Muscle layer of duodenum (tissue), 2 donors: Measurements from ENCODE around the gene TTC1.

Experiments
- H3K27ac ChIP-seq: one replicate; pipeline ENCODE4 v1.7.0; 2013; ENCODE audit warnings: mild to moderate bottlenecking, low read length
- H3K27me3 ChIP-seq: one replicate; pipeline ENCODE4 v1.7.0; 2013; ENCODE audit warnings: low read depth, mild to moderate bottlenecking, control low read depth, low read length
- H3K36me3 ChIP-seq, 2 donors: one replicate each; pipeline ENCODE4 v1.7.0; 2013; ENCODE audit warnings: low read length in 2 of 2, control low read depth in 1 of 2, mild to moderate bottlenecking in 1 of 2; ENCODE audit not compliant: insufficient read depth in 2 of 2, control insufficient read depth in 1 of 2
- H3K4me1 ChIP-seq, 2 donors: one replicate each; pipeline ENCODE4 v1.7.0; 2013; ENCODE audit warnings: low read length in 2 of 2, mild to moderate bottlenecking in 2 of 2, control low read depth in 1 of 2, moderate library complexity in 1 of 2; ENCODE audit not compliant: insufficient read depth in 2 of 2, control insufficient read depth in 1 of 2
- H3K4me3 ChIP-seq, 2 donors: one replicate each; pipeline ENCODE4 v1.7.0; 2013; ENCODE audit warnings: low read length in 2 of 2, low read depth in 1 of 2, mild to moderate bottlenecking in 1 of 2
- H3K9me3 ChIP-seq, 2 donors: one replicate each; pipeline ENCODE4 v1.7.0; 2013; ENCODE audit warnings: low read length in 2 of 2, control low read depth in 1 of 2, mild to moderate bottlenecking in 1 of 2; ENCODE audit not compliant: control insufficient read depth in 1 of 2
- donor health status: healthy.

Gene TTC1

DNA sequence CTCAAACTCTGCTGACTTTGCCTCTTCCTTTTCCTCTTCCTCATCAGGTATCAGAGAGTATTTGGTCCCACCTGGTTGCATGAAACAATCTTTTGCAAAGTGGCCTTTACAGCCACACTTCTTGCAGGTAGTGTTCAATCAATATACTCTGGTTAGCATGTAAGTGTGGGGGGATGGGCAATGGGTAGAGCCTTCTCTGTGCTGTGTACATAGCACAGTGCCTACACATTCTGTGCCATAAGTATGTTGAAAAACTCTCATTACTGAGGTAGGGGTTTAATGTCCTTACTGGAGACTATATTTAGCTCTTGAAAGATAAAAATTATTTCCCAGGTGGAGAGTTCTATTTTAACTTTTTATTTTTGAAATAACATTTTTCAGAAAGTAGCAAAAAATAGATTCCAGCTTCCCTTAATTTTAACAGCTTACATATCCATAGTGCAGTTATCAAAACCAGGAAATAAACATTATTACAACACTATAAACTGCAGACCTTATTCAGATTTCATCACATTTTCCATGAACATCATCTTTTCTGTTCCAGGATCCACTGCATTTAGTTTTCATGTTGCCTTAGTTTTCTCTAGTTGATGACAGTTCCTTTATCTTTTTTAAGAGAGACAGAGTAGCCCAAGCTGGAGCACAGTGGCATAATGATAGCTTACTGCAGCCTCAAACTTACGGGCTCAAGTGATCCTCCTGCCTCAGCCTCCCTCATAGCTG, 15.1 kb downstream of the TTC1 start:
- H3K4me1 ChIP-seq = peaks cover 4 to 15% of the 10 kb centered on the region in 2 donors
- H3K9me3 ChIP-seq = no peaks in the 10 kb centered on the region
- H3K36me3 ChIP-seq = peaks cover 0 to 9% of the 10 kb centered on the region in 2 donors
- H3K27me3 ChIP-seq = no peaks in the 10 kb centered on the region
- no peak overlapping the region for H3K4me3 ChIP-seq
- H3K27ac ChIP-seq = peak overlapping the region; percentile 63

- Histone ChIP-seq H3K36me3 (peaks cover 4 to 6% of the 10 kb centered on the region in 2 donors), H3K4me3 (no peak overlapping the region), H3K27me3 (no peaks in the 10 kb centered on the region), H3K4me1 (peaks cover 0 to 16% of the 10 kb centered on the region in 2 donors), H3K27ac (no peak overlapping the region), H3K9me3 (no peaks in the 10 kb centered on the region)
Measured at GRCh38 chr5:160029004-160029403, 20.1 kb downstream of the TTC1 start.

GRCh38 chr5:160029540-160030139, 20.7 kb downstream of the TTC1 start:
- no peak overlapping the region for H3K27ac ChIP-seq
- H3K9me3 ChIP-seq = no peaks in the 10 kb centered on the region
- peaks cover 4 to 6% of the 10 kb centered on the region in 2 donors for H3K36me3 ChIP-seq

DNA sequence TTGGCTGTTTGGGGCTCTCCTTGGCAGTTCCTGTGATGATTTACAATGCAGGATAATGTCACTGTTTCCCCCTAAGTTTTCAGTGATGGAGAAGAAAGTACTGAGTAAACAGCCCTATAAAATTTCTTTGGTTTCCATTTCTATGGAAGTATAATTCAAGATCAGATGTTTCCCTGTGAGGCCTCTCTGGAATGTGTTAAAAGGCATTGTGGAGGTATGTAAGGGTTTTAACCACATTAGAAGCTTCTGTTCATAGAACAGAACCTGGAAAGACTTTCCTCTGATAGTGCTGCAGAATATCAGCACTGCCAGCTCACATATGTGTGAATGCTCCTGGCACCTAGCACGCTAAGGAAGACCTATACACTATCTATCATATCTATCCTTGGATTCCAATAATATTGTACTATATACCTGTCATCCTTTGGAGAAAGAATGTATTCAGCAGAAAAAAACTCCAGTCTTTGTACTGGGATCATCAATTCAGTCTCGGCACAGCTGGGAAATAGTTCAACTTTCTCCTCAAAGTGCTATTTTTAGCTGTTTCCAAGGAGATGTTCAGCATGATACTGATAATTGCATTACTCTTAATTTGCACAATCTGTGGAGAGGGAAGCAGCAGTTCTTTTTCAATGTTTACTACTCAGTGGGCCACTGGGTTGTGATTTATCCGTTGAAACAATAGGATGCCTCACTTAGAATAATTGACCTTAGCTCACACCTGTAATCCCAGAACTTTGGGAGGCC, 21.9 kb downstream of the TTC1 start:
- peaks cover 0 to 15% of the 10 kb centered on the region in 2 donors for H3K4me1 ChIP-seq
- H3K27ac ChIP-seq = no peak overlapping the region
- H3K9me3 ChIP-seq = no peaks in the 10 kb centered on the region
- no peak overlapping the region for H3K4me3 ChIP-seq
- peaks cover 15 to 16% of the 10 kb centered on the region in 2 donors for H3K36me3 ChIP-seq
- H3K27me3 ChIP-seq = no peaks in the 10 kb centered on the region

More at GRCh38 chr5:160029540-160030139, 20.7 kb downstream of the TTC1 start:
- Histone ChIP-seq H3K27me3 (no peaks in the 10 kb centered on the region), H3K4me1 (peaks cover 0 to 15% of the 10 kb centered on the region in 2 donors), H3K4me3 (no peak overlapping the region)

- Histone ChIP-seq H3K4me1 (peaks cover 0 to 15% of the 10 kb centered on the region in 2 donors), H3K27ac (no peak overlapping the region), H3K4me3 (no peak overlapping the region), H3K9me3 (no peaks in the 10 kb centered on the region), H3K27me3 (no peaks in the 10 kb centered on the region), H3K36me3 (peaks cover 33 to 37% of the 10 kb centered on the region in 2 donors)
Measured at GRCh38 chr5:160033546-160034252, 24.8 kb downstream of the TTC1 start.

- Histone ChIP-seq H3K27ac (no peak overlapping the region), H3K27me3 (no peaks in the 10 kb centered on the region), H3K4me3 (no peak overlapping the region), H3K9me3 (no peaks in the 10 kb centered on the region), H3K36me3 (peaks cover 39 to 42% of the 10 kb centered on the region in 2 donors), H3K4me1 (no peaks in the 10 kb centered on the region)
Measured at GRCh38 chr5:160036243-160036642, 27.3 kb downstream of the TTC1 start.

DNA sequence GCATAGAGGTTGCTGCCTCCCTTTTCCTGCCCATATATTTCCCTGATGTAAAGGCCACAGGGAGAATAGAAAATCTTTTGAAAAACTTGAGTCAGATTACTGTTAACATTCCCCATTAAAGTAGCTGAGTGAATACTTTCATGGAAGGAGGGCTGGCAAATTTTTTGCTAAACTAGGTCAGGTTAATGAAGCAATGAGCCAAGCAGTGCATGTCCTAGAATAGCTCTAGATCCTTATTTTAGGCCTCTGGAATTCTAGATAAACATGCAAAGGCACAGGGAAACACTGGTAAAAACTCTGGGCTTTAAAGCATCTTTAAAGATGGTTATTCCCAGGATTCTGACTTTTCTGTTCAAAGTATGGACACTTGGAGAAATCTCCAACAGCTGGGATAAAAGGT, 27.9 kb downstream of the TTC1 start:
- no peak overlapping the region for H3K27ac ChIP-seq

DNA sequence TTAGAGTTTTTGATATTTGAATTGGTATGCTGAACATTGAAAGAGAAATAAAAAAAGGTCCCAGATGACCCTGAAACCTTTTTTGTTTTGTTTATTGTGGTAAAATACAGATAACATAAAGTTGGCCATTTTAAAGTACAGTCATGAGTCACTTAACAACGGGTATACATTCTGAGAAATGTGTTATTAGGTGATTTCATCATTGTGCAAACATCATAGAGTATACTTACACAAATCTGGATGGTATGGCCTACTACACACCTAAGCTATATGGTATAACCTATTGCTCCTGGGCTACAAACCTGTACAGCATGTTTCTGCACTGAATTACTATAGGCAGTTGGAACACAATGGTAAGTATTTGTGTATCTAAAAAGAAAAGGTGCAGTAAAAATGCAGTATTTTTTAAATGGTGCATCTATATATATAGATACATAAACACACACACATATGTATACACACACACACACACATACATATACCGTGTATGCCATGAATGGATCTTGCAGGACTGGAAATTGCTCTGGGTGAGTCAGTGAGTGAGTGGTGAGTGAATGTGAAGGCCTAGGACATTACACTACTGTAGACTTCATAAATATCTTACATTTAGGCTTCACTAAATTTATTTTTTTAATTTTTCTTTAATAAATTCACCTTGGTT, 31.0 kb downstream of the TTC1 start:
- Histone ChIP-seq H3K27me3 (no peaks in the 10 kb centered on the region), H3K9me3 (no peaks in the 10 kb centered on the region), H3K4me3 (no peak overlapping the region), H3K4me1 (no peaks in the 10 kb centered on the region), H3K27ac (no peak overlapping the region), H3K36me3 (peaks cover 35 to 57% of the 10 kb centered on the region in 2 donors)

More for the DNA sequence above, 27.9 kb downstream of the TTC1 start:
- H3K36me3 ChIP-seq = peaks cover 37 to 47% of the 10 kb centered on the region in 2 donors
- H3K27me3 ChIP-seq = no peaks in the 10 kb centered on the region
- no peaks in the 10 kb centered on the region for H3K4me1 ChIP-seq
- no peaks in the 10 kb centered on the region for H3K9me3 ChIP-seq
- no peak overlapping the region for H3K4me3 ChIP-seq

DNA sequence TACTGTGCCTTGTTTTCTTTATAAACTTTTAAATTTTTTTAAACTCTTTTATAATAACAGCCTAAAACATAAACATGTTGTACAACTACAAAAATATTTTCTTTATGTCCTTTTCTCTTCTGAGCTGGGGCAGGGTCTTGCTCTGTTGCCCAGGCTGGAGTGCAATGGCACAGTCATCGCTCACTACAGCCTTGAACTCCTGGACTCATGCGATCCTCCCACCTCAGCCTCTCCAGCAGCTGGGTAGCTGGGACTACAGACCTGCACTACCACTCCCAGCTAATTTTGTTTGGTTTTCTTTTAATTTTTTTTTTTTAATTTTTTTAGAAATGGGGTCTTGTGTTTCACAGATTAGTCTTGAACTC, 31.5 kb downstream of the TTC1 start:
- H3K36me3 ChIP-seq = peaks cover 30 to 52% of the 10 kb centered on the region in 2 donors
- no peaks in the 10 kb centered on the region for H3K9me3 ChIP-seq
- H3K4me3 ChIP-seq = no peak overlapping the region
- H3K27ac ChIP-seq = no peak overlapping the region
- H3K27me3 ChIP-seq = no peaks in the 10 kb centered on the region
- no peaks in the 10 kb centered on the region for H3K4me1 ChIP-seq

GRCh38 chr5:160042671-160043070, 33.7 kb downstream of the TTC1 start:
- H3K27me3 ChIP-seq = no peaks in the 10 kb centered on the region
- H3K9me3 ChIP-seq = no peaks in the 10 kb centered on the region
- no peaks in the 10 kb centered on the region for H3K4me1 ChIP-seq
- no peak overlapping the region for H3K4me3 ChIP-seq
- H3K36me3 ChIP-seq = peaks cover 21 to 30% of the 10 kb centered on the region in 2 donors
- no peak overlapping the region for H3K27ac ChIP-seq
